AG04449 (cell line): ENCODE results near the gene BABAM2.

Experiments
- CTCF ChIA-PET: fragments of 350-600 bp; formaldehyde crosslinking; extraction: SDS; loops from one replicate; lab custom pipeline; 2021; ENCODE audit warnings: antibody characterized with exemption; lab: Yijun Ruan, JAX
- POLR2A ChIA-PET: fragments of 400-600, 350-600 bp; formaldehyde crosslinking; extraction: SDS; loops from one replicate; lab custom pipeline; 2020; ENCODE audit warnings: antibody characterized with exemption, inconsistent platforms; lab: Yijun Ruan, JAX
- DNase-seq: peaks from one replicate; pipeline ENCODE4 v3.0.0-alpha.2; 2010; ENCODE audit warnings: low read depth, low spot score
- H3K4me3 ChIP-seq: 2 replicates; pipeline ENCODE4 v1.5.1; 2011; ENCODE audit warnings: low read depth, mild to moderate bottlenecking, control low read depth, low read length
- TF ChIP-seq, protein P1 (sequence below): IDR thresholded peaks from one replicate; pipeline ENCODE4 v1.5.1; 2011; ENCODE audit warnings: mild to moderate bottlenecking, moderate library complexity, low read length, control low read depth, inconsistent platforms; ENCODE audit not compliant: insufficient read depth; ENCODE audit errors: missing control alignments

Gene BABAM2

GRCh38 chr2:27852691-27853090 lies 37.8 kb upstream of the BABAM2 start:
- POLR2A ChIA-PET: no interaction called here

GRCh38 chr2:27854229-27854862 lies 36.2 kb upstream of the BABAM2 start:
- TF ChIP-seq, protein P1, sequence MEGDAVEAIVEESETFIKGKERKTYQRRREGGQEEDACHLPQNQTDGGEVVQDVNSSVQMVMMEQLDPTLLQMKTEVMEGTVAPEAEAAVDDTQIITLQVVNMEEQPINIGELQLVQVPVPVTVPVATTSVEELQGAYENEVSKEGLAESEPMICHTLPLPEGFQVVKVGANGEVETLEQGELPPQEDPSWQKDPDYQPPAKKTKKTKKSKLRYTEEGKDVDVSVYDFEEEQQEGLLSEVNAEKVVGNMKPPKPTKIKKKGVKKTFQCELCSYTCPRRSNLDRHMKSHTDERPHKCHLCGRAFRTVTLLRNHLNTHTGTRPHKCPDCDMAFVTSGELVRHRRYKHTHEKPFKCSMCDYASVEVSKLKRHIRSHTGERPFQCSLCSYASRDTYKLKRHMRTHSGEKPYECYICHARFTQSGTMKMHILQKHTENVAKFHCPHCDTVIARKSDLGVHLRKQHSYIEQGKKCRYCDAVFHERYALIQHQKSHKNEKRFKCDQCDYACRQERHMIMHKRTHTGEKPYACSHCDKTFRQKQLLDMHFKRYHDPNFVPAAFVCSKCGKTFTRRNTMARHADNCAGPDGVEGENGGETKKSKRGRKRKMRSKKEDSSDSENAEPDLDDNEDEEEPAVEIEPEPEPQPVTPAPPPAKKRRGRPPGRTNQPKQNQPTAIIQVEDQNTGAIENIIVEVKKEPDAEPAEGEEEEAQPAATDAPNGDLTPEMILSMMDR: no peak
- CTCF ChIA-PET: interaction anchor here (1.0 kb wide), 1 partner anchor 44 kb away, joined by 3 read pairs; no protein-coding TSS in a partner anchor
- H3K4me3 ChIP-seq: no peak overlapping the region
- no peak for DNase-seq
- POLR2A ChIA-PET: no interaction called here

More at GRCh38 chr2:27852691-27853090, 37.8 kb upstream of the BABAM2 start:
- H3K4me3 ChIP-seq: no peak overlapping the region
- TF ChIP-seq, protein P1: no peak
- no peak for DNase-seq
- CTCF ChIA-PET: no interaction called here

DNA sequence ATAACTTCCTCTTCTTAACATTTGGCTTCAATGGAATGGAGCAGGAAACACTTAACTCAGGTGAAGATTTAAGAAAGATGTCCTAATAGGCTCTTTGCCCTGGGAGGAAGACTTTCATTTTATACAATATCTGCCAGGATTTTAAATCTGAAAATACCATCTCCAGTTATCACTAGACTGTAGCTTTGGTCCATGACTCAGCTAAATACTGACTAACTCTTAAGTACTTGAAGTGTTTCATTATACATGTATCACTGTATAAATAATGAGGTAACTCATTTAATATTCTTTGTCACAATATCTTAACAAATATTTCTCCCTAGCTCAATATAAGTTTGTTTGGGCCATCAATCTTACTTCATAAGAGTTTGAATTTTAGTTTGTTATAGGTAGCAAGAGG lies 35.1 kb upstream of the BABAM2 start:
- no peak overlapping the region for H3K4me3 ChIP-seq
- DNase-seq: no peak
- TF ChIP-seq, protein P1: no peak
- POLR2A ChIA-PET: no interaction called here
- CTCF ChIA-PET: interaction anchor here (1.2 kb wide), 1 partner anchor 12 kb away, joined by 3 read pairs; no protein-coding TSS in a partner anchor

GRCh38 chr2:27856386-27856785 lies 34.1 kb upstream of the BABAM2 start:
- POLR2A ChIA-PET: no interaction called here
- CTCF ChIA-PET: interaction anchor here (0.6 to 1.2 kb wide), 2 partner anchors 9 to 47 kb away, joined by 3 to 4 read pairs; no protein-coding TSS in a partner anchor
- DNase-seq: no peak
- TF ChIP-seq, protein P1: no peak
- no peak overlapping the region for H3K4me3 ChIP-seq

DNA sequence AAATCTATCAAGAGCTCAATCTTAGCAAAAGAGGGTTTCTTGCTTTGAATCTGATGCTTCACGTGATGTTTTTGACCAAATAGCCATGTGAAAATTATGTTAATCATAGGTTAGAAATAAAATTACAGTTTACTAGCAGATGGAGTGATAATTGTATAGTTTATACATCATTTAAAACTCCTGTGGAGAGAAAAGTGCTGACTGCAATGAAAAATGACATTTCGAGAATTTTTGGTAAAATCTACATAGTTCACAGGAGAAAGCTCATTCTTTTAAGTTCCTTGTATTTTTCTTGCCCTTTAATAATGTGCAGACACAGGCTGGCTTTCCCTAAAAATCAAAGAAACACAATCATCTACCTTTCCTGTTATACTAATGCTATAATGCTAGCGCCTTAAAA lies 33.6 kb upstream of the BABAM2 start:
- no peak for DNase-seq
- ChIA-PET POLR2A (no interaction called here), CTCF (interaction anchor here (0.7 to 1.2 kb wide), 2 partner anchors 9 to 12 kb away, joined by 3 to 4 read pairs; no protein-coding TSS in a partner anchor)
- H3K4me3 ChIP-seq: no peak overlapping the region
- TF ChIP-seq, protein P1: no peak

- TF ChIP-seq, protein P1: no peak
- POLR2A ChIA-PET: no interaction called here
- H3K4me3 ChIP-seq: no peak overlapping the region
- peak; percentile 31 for DNase-seq
- CTCF ChIA-PET: interaction anchor here (0.7 to 1.6 kb wide), 2 partner anchors 10 to 12 kb away, joined by 3 read pairs; no protein-coding TSS in a partner anchor
Observed at GRCh38 chr2:27857417-27858172, 32.9 kb upstream of the BABAM2 start.
